Colon (tissue), 2 donors: ENCODE results near the gene SLC38A4.
"Not testable (repeated sequence)": the region's sequence is repeated elsewhere in the genome, so short reads cannot be mapped to it uniquely, and the experiment has no call there.

ENCODE experiments used
- FAIRE-seq: peaks from 2 replicates; lab custom pipeline; 2012; peaks lifted over from hg19 to GRCh38; lab: Jason Lieb, UNC
- donor health status: control.
- donor health status: control.

Gene SLC38A4

DNA sequence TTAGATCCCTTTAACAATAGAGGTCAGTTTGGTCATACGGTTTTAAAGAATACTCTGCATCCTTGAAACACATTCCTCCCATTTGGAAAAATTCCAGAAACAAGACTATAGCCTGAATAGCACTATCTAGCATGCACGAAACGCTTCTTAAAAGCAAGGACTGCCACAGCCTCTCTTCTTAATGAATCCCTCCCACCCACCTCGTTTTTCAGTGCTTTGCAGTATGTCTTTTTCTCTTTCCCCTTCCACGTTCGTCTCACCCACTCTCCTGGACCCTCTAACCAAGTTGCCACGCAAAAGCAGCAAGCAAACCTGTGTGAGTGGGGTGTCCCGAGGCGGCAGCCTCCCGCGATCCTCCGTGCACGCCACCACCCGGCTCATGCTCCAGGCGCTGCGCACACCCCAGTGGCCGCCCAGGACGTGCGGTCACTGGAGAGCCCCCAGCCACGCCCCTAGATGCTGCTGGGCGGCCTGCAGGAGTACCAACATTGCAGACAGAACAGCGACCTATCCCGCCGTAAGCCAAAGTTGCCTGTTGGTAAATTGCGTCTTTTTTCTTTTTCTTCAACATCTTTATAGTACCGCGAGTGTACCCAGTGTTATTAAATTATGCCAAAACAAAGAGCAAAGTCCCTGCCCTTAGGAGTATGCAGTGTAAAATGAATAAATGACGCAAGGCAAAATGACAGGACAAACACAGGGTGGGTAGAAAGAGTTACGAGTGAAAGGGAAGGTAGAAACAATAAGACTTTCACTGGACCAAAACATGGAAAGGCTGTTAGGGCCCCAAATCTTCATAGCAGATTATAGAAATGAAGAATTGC, at the start of gene SLC38A4:
Gene SLC38A4 (minus strand): TSS at position 407 of the 824 bp plus-strand sequence. CDS start 32,926 bp downstream, outside the sequence.
- FAIRE-seq = no peak

DNA sequence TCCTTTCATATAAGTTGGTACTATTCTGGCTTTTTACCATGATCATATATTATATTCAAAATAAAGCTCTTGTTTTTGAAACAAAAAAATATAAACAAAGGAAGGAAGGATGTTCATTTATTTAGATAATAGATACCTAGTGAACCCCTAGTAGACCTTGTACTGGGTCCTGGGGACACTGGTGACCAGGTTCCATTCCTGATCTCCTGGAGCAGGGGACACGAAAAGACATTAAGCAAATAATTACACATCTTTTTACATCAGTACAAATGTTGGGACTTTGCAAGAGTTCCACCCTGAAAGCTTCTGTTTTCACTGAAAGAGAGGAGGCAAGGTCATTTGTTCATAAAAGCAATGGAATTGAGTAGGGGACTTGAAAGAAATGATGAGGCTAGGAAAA, 49.3 kb upstream of the SLC38A4 start:
- no peak for FAIRE-seq

DNA sequence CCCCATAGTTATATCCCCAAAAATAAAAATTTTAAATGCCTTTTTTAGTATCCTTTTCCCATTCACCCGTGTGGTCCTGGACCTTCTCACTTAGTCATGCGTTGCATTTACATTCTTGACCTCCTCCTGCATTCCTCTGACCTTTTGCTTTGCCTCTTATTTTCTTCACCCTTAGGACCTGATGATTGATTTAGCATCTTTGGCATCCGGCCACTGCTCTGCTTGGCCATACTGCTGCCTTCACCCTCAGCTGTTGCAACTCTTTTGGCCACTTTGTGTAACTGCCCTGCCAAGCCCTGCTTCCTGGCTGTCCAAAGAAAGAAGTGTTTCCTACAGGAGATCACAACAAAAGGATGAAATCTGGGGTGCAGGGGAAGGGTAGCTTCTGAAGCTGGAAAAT, 48.8 kb upstream of the SLC38A4 start:
- FAIRE-seq = no peak

- no peak for FAIRE-seq
Measured at GRCh38 chr12:46872135-46872534, 46.3 kb upstream of the SLC38A4 start.

GRCh38 chr12:46865311-46865710, 39.5 kb upstream of the SLC38A4 start:
- no peak for FAIRE-seq

DNA sequence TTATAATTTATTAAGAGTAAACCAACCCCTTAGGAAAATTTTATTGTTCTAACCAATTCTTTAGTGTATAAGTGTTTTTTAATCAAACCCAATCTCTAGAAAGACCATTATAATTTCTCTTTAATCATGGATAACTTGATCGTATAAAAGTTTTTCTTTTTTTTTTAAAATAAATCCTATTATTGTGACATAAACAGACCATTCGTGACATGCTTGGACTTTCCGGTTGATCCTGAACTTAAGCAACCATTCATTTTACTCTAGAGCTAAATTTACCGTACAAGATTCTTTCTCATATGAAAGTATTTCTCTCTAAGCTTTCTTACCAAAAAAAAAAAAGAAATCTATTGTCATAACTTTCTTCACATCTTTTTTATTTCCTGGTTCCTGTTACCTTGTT, 32.6 kb upstream of the SLC38A4 start:
- peak; percentile 5 for FAIRE-seq

DNA sequence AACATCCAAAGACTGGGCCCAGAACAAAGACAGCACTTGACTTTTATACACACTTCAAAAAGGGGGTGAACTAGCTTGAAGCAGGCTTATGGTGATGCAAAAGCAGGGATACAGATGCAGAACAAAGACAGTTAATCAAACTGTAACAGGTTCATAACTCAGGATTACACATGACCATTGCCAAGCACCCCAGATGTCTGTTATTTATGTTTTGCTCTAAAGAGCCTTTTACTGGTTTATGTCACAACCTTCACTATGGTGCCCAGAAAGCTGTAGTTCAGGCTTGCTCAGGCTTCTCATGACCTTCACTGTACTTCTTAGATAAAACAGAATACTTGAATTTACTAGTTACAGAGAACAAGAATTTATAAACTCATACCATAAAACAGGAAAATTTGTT, 31.7 kb upstream of the SLC38A4 start:
- FAIRE-seq = no peak

DNA sequence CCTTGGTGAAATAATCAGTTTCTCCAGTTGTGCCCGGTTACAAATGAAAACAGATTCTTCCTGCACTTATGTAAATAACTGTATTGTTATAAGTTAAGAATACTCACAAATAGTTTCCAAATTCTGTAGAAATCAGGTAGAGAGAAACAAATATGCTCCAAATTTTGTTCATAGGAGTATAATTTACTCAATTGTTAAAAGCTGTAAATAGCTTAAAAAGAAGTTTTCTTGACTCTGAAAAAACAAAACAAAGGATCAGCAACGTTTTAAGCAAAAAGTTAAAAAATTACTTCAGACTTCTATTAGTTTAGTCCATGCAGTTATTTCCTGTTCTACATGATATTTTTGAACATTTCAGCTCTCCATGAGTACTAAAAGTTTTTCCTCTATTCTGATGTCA, 30.0 kb upstream of the SLC38A4 start:
- FAIRE-seq = peak; percentile 31

GRCh38 chr12:46854188-46854587, 28.4 kb upstream of the SLC38A4 start:
- not testable (repeated sequence) for FAIRE-seq

- not testable (repeated sequence) for FAIRE-seq
Measured at GRCh38 chr12:46848792-46849191, 23.0 kb upstream of the SLC38A4 start.

DNA sequence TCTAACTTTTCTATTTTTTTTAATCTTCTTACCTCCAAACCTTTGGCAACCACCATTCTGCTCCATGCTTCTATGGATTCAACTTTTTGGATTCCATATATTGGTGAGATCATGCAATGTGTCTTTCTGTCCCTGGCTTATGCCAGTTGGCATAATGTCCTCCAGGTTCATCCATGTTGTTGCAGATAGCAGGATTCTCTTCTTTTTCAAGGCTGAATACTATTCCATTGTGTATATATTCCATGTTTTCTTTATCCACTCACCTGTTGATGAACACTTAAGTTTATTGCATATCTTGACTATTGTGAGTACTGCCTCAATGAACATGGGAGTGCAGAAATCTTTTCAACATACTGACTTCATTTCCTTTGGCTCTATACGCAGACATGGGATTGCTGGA, 21.2 kb upstream of the SLC38A4 start:
- no peak for FAIRE-seq

GRCh38 chr12:46843811-46844210, 18.0 kb upstream of the SLC38A4 start:
- FAIRE-seq = no peak

DNA sequence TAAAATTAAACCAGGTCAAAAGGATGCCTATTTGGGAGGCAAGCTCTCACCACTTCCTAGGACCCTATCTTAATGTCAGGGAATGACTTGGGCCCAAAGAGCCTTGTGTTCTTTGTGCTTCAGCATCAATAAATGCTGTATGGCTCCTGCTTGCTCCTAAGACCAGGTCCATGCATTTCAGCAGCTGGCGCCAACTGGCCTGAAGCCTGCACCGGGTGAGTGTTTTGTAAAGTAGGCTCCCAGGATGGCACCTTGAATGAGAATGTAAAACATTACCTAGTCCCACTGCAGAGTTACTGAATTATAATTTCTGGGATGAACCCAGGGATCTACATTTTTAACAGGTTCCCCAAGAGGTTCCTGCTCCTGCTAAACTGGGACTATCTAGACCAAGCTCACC, 16.1 kb upstream of the SLC38A4 start:
- FAIRE-seq = no peak

DNA sequence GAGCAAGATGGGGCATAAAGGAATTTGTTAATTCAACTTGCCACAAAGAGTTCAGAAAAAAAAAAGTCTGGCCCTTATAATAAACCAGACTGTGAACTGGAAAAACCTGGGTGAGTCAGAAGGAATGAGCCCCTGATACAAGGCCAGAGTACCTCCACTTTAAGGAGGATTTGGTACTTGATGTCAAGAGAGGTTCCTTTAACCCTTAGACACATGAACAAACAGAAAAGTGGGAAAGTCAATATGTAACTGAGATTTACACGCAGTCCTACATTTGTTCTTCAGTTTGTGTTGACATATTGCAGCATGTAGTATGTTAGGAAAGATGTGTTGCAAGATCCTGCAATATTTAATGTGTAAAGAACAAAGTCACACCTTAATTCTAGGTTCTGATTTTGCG, 14.2 kb upstream of the SLC38A4 start:
- no peak for FAIRE-seq

- no peak for FAIRE-seq
Measured at GRCh38 chr12:46839232-46839631, 13.4 kb upstream of the SLC38A4 start.

DNA sequence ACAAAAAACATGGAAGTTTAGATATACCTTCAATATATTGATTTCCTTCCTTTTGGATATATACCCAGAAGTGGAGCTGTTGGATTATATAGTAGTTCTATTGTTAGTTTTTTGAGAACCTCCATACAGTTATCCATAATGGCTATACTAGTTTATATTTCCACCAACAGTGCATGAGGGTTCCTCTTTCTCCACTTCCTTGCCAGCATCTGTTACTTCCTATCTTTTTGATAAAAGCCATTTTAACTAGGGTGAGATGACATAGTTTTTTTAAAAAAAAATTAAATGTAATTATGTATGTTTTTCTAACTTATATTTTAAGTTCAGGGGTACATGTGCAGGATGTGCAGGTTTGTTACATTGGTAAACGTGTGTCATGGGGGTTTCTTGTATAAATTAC, 10.0 kb upstream of the SLC38A4 start:
- FAIRE-seq = no peak

DNA sequence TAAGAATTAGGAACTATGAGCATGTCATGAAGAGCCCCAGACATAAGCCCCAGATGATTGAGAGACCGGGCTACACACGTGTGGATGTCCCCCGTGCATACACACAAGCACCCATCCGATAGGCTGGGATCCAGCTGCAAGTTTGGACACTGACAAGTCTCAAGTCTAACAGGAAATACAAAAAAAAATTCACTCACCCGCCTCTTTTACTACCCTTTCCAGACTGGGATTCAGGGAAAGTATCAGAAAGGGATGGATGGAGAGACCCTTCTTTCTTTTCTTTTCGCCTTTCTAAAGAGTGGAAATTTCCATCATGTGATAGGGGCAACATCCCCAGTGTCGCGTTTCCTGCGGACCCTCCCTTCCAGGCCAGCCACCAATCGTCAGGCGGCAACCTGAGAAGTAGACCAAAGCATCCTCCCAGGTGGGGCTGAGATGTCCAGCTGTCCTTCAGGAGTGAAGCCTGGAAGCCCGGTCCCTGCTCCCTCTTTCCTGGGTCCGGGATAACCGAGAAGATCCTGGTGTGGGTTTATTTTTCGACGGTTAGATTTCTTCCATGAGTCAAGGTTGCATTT, 6.4 kb upstream of the SLC38A4 start:
- no peak for FAIRE-seq

DNA sequence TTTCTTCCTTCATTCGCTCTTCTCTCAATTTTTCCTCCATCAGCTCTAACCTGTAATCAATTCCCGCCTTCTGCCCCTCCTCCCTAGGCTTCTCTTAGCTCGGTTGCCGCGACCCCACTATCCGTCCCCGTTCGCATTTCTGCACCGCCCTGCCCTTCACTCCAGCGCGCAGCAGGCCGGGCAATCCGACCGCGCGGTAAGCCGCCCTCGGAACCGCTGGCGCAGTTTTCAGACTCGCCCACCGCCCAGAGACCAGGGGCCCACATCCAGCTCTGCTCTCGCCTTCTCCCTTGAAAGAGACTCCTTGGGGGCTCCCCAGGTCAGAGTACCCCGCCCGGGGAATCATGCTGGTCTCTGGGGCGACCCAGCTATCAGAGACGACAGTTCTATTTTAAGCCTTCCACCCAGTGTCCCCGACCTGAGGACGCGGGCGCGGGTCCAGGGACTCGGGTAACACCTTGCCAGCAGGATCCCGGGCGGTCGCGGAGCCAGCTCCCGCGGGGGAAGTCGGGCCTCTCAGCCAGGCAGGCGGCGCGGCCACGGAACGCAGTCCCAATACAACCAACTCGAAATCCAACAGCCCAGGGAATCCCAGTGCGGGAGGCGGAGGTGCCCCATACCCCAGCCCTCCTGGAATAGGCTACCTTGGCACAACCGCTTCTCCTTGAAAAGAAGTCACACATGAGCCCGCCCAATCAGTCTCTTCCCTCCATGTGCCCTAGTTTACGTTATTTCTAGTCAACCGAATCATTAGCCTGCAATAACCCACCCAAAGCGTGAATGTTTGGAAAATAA, 5.7 kb upstream of the SLC38A4 start:
- no peak for FAIRE-seq

- FAIRE-seq = no peak
Measured at GRCh38 chr12:46830731-46831334, 5.0 kb upstream of the SLC38A4 start.

- peak; percentile 41 for FAIRE-seq
Measured at GRCh38 chr12:46824709-46825108, 1.1 kb downstream of the SLC38A4 start.

DNA sequence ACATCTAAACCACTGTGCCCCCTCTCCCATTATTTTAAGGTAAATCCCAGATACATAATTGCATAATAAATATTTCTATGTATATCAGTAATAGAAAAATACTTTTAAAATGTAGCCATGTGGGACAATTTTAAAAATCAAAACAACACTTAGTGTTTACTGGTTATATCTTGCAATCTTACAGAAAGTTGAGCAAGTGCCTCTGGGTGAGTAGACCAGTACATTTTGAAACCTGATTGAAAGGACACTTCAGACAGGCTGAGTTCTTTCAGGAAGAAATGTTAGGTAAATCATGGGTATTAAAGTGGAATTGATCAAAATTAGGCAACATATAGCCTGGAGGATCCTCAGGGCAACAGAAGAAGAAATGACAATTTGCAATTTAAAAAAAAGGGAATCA, 7.2 kb downstream of the SLC38A4 start:
- FAIRE-seq = no peak

GRCh38 chr12:46815809-46816208, 10.0 kb downstream of the SLC38A4 start:
- no peak for FAIRE-seq

GRCh38 chr12:46814143-46814542, 11.7 kb downstream of the SLC38A4 start:
- FAIRE-seq = no peak
